HG02588 (cell line): ENCODE results near the gene TCTN2.

ENCODE experiments used
- ATAC-seq: cut with Tn5 transposase; IDR thresholded peaks from one replicate; pipeline ENCODE4 v1.9.1; 2021; ENCODE audit warnings: mild to moderate bottlenecking, moderate library complexity; ENCODE audit not compliant: unreplicated experiment

The TCTN2 gene

GRCh38 chr12:123734268-123734667 lies 63.4 kb downstream of the TCTN2 start:
- ATAC-seq, result no peak

DNA sequence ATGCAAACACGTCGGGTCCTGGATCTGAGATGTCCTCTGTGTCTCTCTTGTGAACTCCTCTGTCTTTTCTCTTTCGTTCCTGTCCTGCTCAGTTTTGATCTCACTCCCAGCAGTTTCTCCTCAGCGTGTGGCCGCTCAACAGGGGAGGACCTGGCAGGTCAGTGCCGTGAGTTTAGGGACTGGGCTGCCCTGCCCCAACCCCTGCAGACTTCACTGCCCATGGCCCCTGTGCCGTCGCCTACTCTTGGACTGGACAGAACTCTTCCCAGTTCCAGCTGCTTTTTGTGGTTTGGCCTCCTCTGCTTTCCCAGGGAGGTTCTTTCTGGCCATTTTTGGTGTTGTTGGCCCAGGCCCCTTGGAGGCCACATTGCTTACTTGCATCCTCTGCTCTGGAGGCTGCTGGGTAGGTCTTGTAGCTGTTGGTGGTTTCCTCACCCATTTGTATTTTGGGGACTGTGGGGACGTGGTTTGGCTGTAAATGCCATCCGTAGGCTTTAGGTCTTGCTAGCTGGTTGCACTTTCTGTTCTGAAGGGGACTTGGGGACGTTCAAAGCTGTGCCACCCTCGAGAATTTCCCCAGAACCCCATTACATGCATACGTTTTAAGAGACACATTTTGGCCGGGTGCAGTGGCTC lies 71.1 kb downstream of the TCTN2 start:
- ATAC-seq, result no peak

- no peak for ATAC-seq
These were observed 72.1 kb downstream of the TCTN2 start for GRCh38 chr12:123743002-123743401.

DNA sequence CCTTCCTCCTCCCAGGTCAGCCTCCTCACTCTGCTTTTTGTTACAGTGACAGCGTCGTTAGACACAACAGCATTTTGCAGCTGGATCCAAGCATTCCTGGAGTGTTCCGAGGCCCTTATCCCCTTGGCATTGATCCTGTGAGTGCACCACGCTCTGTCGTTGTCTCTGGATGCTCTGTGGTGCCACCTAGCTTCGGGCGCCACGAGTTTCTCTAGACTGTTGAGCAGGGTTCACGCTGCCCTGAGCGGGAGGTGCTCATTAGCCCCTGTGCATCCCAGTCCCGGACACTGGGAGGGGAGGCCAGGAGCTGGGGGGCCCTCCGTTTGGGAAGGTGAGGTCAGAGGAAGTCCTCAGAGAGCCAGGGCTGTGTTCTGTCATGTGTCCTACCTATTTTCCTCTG lies 73.9 kb downstream of the TCTN2 start:
- no peak for ATAC-seq

DNA sequence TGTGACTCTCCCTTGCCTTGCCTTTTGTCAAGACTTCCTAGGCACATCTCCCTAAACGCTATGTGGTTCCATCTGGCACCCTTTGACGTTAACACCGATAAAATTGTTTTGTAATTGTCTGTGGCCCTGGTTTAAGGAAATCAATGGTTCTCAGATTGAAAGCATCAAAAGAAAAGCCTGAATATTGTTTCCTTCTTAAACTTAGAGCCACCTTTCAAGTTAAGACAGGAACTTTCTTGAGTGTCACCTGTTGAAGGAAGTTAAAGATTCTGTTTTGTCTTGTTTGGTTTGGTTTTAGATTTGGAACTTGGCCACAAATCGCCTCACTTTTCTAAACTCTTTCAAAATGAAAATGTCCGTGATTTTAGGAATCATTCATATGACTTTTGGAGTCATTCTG lies 76.4 kb downstream of the TCTN2 start:
- ATAC-seq, result no peak

- ATAC-seq, result no peak
These were observed 77.2 kb downstream of the TCTN2 start for GRCh38 chr12:123748161-123748560.

DNA sequence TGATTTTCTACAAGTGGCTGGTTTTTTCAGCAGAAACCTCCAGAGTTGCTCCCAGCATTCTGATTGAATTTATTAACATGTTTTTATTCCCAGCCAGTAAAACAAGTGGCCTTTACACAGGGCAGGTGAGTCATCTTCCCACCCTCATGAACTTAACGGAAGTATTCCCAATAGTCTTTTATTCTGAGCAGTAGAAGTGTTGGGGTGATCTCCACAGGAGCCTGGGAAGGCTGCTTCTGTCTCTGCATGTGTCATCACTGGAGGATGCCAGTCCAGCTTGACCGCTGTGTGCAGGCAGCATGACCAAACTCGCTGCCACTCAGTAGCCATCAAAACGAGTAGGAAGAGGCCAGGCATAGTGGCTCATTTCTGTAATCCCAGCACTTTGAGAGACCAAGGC lies 77.7 kb downstream of the TCTN2 start:
- no peak for ATAC-seq

DNA sequence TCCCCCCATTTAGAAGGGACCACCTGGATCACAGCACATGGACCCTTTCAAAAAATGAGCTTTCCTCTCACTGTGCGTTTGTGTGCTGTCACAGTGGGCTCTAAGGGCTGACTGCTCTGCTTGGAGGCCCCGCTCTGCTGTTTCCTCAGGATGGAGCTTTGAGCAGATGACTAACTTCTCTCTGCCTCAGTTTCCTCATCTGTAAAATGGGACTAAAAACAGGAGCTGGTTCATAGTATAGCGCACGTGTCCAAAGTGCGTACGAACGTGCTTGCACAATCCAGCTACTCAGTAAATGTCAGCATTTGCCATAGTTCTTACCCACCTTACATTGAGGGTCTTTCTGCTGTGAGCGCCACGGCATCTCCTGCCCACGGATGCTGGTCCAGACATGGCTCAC lies 78.4 kb downstream of the TCTN2 start:
- ATAC-seq, result no peak

GRCh38 chr12:123750159-123750656 lies 79.3 kb downstream of the TCTN2 start:
- ATAC-seq, result no peak

- no peak for ATAC-seq
These were observed 81.1 kb downstream of the TCTN2 start for GRCh38 chr12:123752046-123752445.

GRCh38 chr12:123754041-123754772 lies 83.3 kb downstream of the TCTN2 start:
- no peak for ATAC-seq

GRCh38 chr12:123757561-123757960 lies 86.6 kb downstream of the TCTN2 start:
- no peak for ATAC-seq
